Sigmoid colon (tissue), 7 donors: Measurements from ENCODE around the gene ARCN1. TPM values are rescaled to one million over a fixed set of nuclear protein-coding genes. Genes with fewer than 3 reads are reported as not detected.

Source experiments
- DNase-seq: peaks from one replicate; pipeline ENCODE4 v3.0.0-alpha.2; 2019
- H3K27ac ChIP-seq, 4 donors: fragments of 200-600 bp; sonication (generic); one replicate each; pipeline ENCODE4 v1.5.1; 2016 to 2019; ENCODE audit warnings: mild to moderate bottlenecking in 1 of 4
- H3K27me3 ChIP-seq, 3 donors: fragments of 200-600 bp; sonication (generic); one replicate each; pipeline ENCODE4 v1.5.1; 2019; ENCODE audit warnings: mild to moderate bottlenecking in 1 of 3
- H3K36me3 ChIP-seq, 4 donors: fragments of 200-600 bp; sonication (generic); one replicate each; pipeline ENCODE4 v1.5.1; 2016 to 2019
- H3K4me1 ChIP-seq, 4 donors: fragments of 200-600 bp; sonication (generic); one replicate each; pipeline ENCODE4 v1.5.1; 2017 to 2019
- H3K4me3 ChIP-seq, 4 donors: fragments of 200-600 bp; sonication (generic); one replicate each; pipeline ENCODE4 v1.5.1; 2017 to 2019; ENCODE audit warnings: mild to moderate bottlenecking in 2 of 4, moderate library complexity in 1 of 4
- H3K9me3 ChIP-seq, 4 donors: fragments of 200-600 bp in 3 of 4; sonication (generic) in 3 of 4; one replicate each; pipeline versions ENCODE4 v1.5.1 to v1.6.1; 2013 to 2019
- EP300 ChIP-seq, 4 donors: sonication (generic); formaldehyde crosslinking; IDR thresholded peaks; one replicate each; pipeline ENCODE4 v1.6.1; 2017; ENCODE audit warnings: antibody characterized with exemption in 4 of 4
- POLR2A ChIP-seq, 2 donors: fragments of 450-650 bp; IDR thresholded peaks; one replicate each; pipeline ENCODE4 v1.6.1; 2016; ENCODE audit warnings: antibody characterized with exemption in 2 of 2, mild to moderate bottlenecking in 2 of 2, moderate library complexity in 2 of 2
- POLR2AphosphoS5 ChIP-seq, 4 donors: sonication (generic); formaldehyde crosslinking; IDR thresholded peaks; one replicate each; pipeline ENCODE4 v1.6.1; 2017; ENCODE audit warnings: antibody characterized with exemption in 4 of 4
- WGBS, 2 donors: extraction: QIAGEN DNeasy Blood & Tissue Kit; methylation state at CpG; one replicate each; pipeline ENCODE4 v1.1.7; 2013; 5-methylcytosine and 5-hydroxymethylcytosine counted together
- intact Hi-C: fragments of 100-400 bp; cut with DNase I; formaldehyde crosslinking; loops from one replicate; pipeline ENCODE4 v1.15.1; 2023
- polyA plus RNA-seq, 3 donors: library from polyadenylated mRNA; stranded (reverse); fragments of 200-250 nt; gene quantifications; one replicate each; pipeline ENCODE4 v1.2.3, GENCODE V29; 2013
- total RNA-seq, 4 donors: library from RNA; depleted of rRNA; stranded (reverse); fragments of >200 nt; gene quantifications; one replicate each; pipeline ENCODE4 v1.1.0, GENCODE V29; 2016
- TF ChIP-seq, protein P1 (sequence below), 4 experiments: fragments of 450-650 bp in 3 of 4; fragments of 200-600 bp in 1 of 4; IDR thresholded peaks; one replicate each; pipeline ENCODE4 v1.5.1; 2016 to 2019; ENCODE audit warnings: antibody characterized with exemption in 4 of 4, mild to moderate bottlenecking in 3 of 4, moderate library complexity in 2 of 4
- donor health status: healthy with polysubstance abuse.
- donor health status: Bipolar disorder and iron deficiency.
- donor health status: healthy.

The ARCN1 gene
- 10 to 100 TPM; 74.9 to 88.3 (median 82.4) TPM for total RNA-seq
- polyA plus RNA-seq: 100 to 1,000 TPM in 1 of 3 donors, 10 to 100 TPM in 2; 83.2 to 105 (median 88.9) TPM

DNA sequence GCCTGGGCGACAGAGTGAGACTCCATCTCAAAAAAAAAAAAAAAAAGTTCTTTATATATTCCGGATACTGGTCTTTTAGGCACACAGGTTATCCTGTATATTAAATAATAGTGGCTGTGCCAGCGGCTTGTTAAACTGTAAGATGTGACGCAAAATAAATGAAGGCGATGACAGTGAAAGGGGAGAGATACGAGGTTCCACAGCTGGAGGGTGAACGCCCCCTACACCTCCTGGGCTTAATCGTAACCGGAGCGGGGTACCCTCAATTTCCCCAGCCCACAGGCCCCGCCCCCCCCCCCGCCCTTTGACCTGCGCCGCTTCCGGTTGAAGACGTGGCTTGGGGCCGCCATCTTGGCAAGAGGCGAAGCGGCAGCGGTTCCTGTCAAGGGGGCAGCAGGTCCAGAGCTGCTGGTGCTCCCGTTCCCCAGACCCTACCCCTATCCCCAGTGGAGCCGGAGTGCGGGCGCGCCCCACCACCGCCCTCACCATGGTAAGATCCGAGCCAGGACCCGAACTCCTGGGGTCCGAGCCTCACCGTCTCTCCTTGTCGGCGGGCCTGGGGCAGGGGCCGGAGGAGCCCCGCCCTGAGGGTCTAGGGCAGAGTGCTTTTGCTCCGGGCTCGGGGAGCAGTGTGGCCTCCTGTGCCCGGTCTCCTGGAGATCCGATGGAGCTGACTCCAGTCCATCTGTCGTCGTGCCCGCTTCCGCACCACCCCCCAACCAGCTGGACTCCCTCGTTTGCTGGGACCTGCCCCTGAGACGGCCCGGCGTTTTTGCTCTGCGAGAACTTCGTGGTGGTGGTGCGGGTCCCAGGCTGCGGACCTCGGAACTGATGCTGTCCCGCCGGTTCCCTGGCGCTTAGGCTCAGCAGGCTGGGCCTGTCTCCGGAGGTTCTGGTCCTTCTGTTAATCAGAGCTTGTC, at the start of gene ARCN1:
ARCN1 (plus strand) TSS at position 349 of the 920 bp plus-strand sequence; CDS start at position 488, 139 bp downstream.
- H3K27me3 ChIP-seq: no peaks in the 10 kb centered on the region
- 0% methylated on average over 55 of the region's 55 CpGs for WGBS, 2 donors
- peak within 1 kb of the TSS; percentile 92 to 99 (median 98) for H3K27ac ChIP-seq
- DNase-seq: peak; percentile 92
- peak within 1 kb of the TSS; percentile 76 to 99 (median 98) for H3K4me3 ChIP-seq
- peak in 1 of 2 donors; percentile 40 for TF ChIP-seq POLR2A (IDR thresholded peaks at IDR 0.05)
- TF ChIP-seq, protein P1, sequence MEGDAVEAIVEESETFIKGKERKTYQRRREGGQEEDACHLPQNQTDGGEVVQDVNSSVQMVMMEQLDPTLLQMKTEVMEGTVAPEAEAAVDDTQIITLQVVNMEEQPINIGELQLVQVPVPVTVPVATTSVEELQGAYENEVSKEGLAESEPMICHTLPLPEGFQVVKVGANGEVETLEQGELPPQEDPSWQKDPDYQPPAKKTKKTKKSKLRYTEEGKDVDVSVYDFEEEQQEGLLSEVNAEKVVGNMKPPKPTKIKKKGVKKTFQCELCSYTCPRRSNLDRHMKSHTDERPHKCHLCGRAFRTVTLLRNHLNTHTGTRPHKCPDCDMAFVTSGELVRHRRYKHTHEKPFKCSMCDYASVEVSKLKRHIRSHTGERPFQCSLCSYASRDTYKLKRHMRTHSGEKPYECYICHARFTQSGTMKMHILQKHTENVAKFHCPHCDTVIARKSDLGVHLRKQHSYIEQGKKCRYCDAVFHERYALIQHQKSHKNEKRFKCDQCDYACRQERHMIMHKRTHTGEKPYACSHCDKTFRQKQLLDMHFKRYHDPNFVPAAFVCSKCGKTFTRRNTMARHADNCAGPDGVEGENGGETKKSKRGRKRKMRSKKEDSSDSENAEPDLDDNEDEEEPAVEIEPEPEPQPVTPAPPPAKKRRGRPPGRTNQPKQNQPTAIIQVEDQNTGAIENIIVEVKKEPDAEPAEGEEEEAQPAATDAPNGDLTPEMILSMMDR (IDR thresholded peaks at IDR 0.05): no peak
- TF ChIP-seq POLR2AphosphoS5 (IDR thresholded peaks at IDR 0.05): peak; percentile 72 to 88 (median 80)
- intact Hi-C loops: no loop called here
- no peaks in the 10 kb centered on the region for H3K36me3 ChIP-seq
- no peaks in the 10 kb centered on the region for H3K9me3 ChIP-seq
- H3K4me1 ChIP-seq: peaks cover 0 to 47% (median 43%) of the 10 kb centered on the region in 4 donors

DNA sequence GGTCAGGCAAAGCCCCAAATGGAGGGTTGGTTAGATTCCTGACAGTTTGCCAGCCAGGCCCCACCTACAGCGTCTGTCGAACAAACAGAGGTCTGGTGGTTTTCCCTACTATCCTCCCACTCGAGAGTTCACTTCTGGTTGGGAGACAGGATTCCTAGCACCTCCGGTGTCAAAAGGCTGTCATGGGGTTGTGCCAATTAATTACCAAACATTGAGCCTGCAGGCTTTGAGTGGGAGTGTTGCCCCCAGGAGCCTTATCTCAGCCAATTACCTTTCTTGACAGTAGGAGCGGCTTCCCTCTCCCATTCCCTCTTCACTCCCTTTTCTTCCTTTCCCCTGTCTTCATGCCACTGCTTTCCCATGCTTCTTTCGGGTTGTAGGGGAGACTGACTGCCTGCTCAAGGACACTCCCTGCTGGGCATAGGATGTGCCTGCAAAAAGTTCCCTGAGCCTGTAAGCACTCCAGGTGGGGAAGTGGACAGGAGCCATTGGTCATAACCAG, 49.6 kb upstream of the ARCN1 start:
- intact Hi-C loops: no loop called here
- H3K4me3 ChIP-seq: no peak overlapping the region
- no peaks in the 10 kb centered on the region for H3K27me3 ChIP-seq
- no peak for DNase-seq
- TF ChIP-seq, protein P1 (IDR thresholded peaks at IDR 0.05): no peak
- TF ChIP-seq POLR2AphosphoS5 (IDR thresholded peaks at IDR 0.05) (no peak), POLR2A (IDR thresholded peaks at IDR 0.05) (no peak), EP300 (IDR thresholded peaks at IDR 0.05) (no peak)
- H3K9me3 ChIP-seq: no peaks in the 10 kb centered on the region
- H3K4me1 ChIP-seq: peaks cover 0 to 6% (median 3%) of the 10 kb centered on the region in 4 donors
- 68 to 72% methylated on average over 6 of the region's 6 CpGs for WGBS, 2 donors
- peaks cover 19 to 76% (median 44%) of the 10 kb centered on the region in 4 donors for H3K36me3 ChIP-seq
- no peak overlapping the region for H3K27ac ChIP-seq

GRCh38 chr11:118524356-118524755, 47.9 kb upstream of the ARCN1 start:
- TF ChIP-seq, protein P1 (IDR thresholded peaks at IDR 0.05): no peak
- TF ChIP-seq POLR2A (IDR thresholded peaks at IDR 0.05) (no peak), EP300 (IDR thresholded peaks at IDR 0.05) (no peak), POLR2AphosphoS5 (IDR thresholded peaks at IDR 0.05) (no peak)
- no peak for DNase-seq
- Histone ChIP-seq H3K36me3 (peaks cover 19 to 59% (median 42%) of the 10 kb centered on the region in 4 donors), H3K9me3 (no peaks in the 10 kb centered on the region), H3K27me3 (no peaks in the 10 kb centered on the region), H3K27ac (no peak overlapping the region), H3K4me3 (no peak overlapping the region), H3K4me1 (peaks cover 0 to 10% (median 4%) of the 10 kb centered on the region in 4 donors)
- intact Hi-C loops: no loop called here

- no peak for TF ChIP-seq EP300 (IDR thresholded peaks at IDR 0.05)
- TF ChIP-seq POLR2A (IDR thresholded peaks at IDR 0.05): no peak
- no peak for TF ChIP-seq POLR2AphosphoS5 (IDR thresholded peaks at IDR 0.05)
- H3K36me3 ChIP-seq: peaks cover 14 to 53% (median 38%) of the 10 kb centered on the region in 4 donors
- no peak for DNase-seq
- WGBS, 2 donors: 81 to 94% methylated on average over 6 of the region's 6 CpGs
- intact Hi-C loops: no loop called here
- H3K27me3 ChIP-seq: no peaks in the 10 kb centered on the region
- no peak overlapping the region for H3K27ac ChIP-seq
- peaks cover 0 to 16% (median 10%) of the 10 kb centered on the region in 4 donors for H3K4me1 ChIP-seq
- no peaks in the 10 kb centered on the region for H3K9me3 ChIP-seq
- H3K4me3 ChIP-seq: no peak overlapping the region
These were observed 47.3 kb upstream of the ARCN1 start for GRCh38 chr11:118524757-118525470.
